NB4 (cell line): ENCODE results near the gene EXOSC2.

Experiments
- CTCF ChIP-seq: IDR thresholded peaks from one replicate; pipeline ENCODE4 v1.5.1; 2012; ENCODE audit warnings: low read depth, low read length
- MAX ChIP-seq: IDR thresholded peaks from 2 replicates; pipeline ENCODE4 v1.6.1; 2011; ENCODE audit warnings: low read depth, low read length
- POLR2A ChIP-seq: IDR thresholded peaks from 2 replicates; pipeline ENCODE4 v1.6.1; 2011; ENCODE audit warnings: mild to moderate bottlenecking; ENCODE audit not compliant: insufficient read length; ENCODE audit errors: extremely low read depth

GRCh38 chr9:130660326-130660682, 33.3 kb upstream of the EXOSC2 start:
- TF ChIP-seq CTCF (no peak), MAX (no peak), POLR2A (no peak)
